Measurements from ENCODE around the gene RFX8. TPM values are rescaled to one million over a fixed set of nuclear protein-coding genes. Genes with fewer than 3 reads are reported as not detected.

Gene RFX8
- total RNA-seq, 4 donors from 2014 or later = 0.52 to 0.84 TPM; not detected in 2

GRCh38 chr2:101476605-101477208, 1.8 kb upstream of the RFX8 start:
- TF ChIP-seq POLR2A (IDR thresholded peaks at IDR 0.05) (no peak), CTCF (IDR thresholded peaks at IDR 0.05) (no peak)
- 88 to 94% methylated on average over 8 of the region's 8 CpGs for WGBS, 2 donors
- intact Hi-C loops (cut with DNase I; ENCODE audit: low total_unique reads) = no loop called here
- no peak overlapping the region for H3K4me3 ChIP-seq (ENCODE audit: low read depth, poor library complexity, severe bottlenecking)
- DNase-seq (ENCODE audit: low spot score in 2 of 2) = no peak

- DNase-seq (ENCODE audit: low spot score in 2 of 2) = peak in 1 of 2 donors; percentile 89
- TF ChIP-seq CTCF (IDR thresholded peaks at IDR 0.05) (no peak), POLR2A (IDR thresholded peaks at IDR 0.05) (no peak)
- intact Hi-C loops (cut with DNase I; ENCODE audit: low total_unique reads) = no loop called here
- H3K4me3 ChIP-seq (ENCODE audit: low read depth, poor library complexity, severe bottlenecking) = peak overlapping the region; percentile 32
- WGBS, 2 donors = 1% methylated on average over 51 to 89 of the region's 92 CpGs
These were observed 806 bp downstream of the RFX8 start for GRCh38 chr2:101473911-101474701.

GRCh38 chr2:101473591-101473910, 1.4 kb downstream of the RFX8 start:
- no peak for TF ChIP-seq POLR2A (IDR thresholded peaks at IDR 0.05)
- TF ChIP-seq CTCF (IDR thresholded peaks at IDR 0.05) = no peak
- intact Hi-C loops (cut with DNase I; ENCODE audit: low total_unique reads) = no loop called here
- DNase-seq (ENCODE audit: low spot score in 2 of 2) = no peak
- WGBS, 2 donors = 20 to 23% methylated on average over 3 of the region's 3 CpGs
- H3K4me3 ChIP-seq (ENCODE audit: low read depth, poor library complexity, severe bottlenecking) = peak overlapping the region; percentile 32

GRCh38 chr2:101469863-101470262, 5.0 kb downstream of the RFX8 start:
- H3K4me3 ChIP-seq (ENCODE audit: low read depth, poor library complexity, severe bottlenecking) = no peak overlapping the region
- DNase-seq (ENCODE audit: low spot score in 2 of 2) = no peak
- WGBS, 2 donors = 82 to 87% methylated on average over 4 of the region's 4 CpGs
- intact Hi-C loops (cut with DNase I; ENCODE audit: low total_unique reads) = no loop called here
- TF ChIP-seq POLR2A (IDR thresholded peaks at IDR 0.05) (no peak), CTCF (IDR thresholded peaks at IDR 0.05) (no peak)

- intact Hi-C loops (cut with DNase I; ENCODE audit: low total_unique reads) = no loop called here
- no peak for DNase-seq (ENCODE audit: low spot score in 2 of 2)
- no peak overlapping the region for H3K4me3 ChIP-seq (ENCODE audit: low read depth, poor library complexity, severe bottlenecking)
- no peak for TF ChIP-seq POLR2A (IDR thresholded peaks at IDR 0.05)
- no peak for TF ChIP-seq CTCF (IDR thresholded peaks at IDR 0.05)
- WGBS, 2 donors = 79 to 90% methylated on average over 4 of the region's 4 CpGs
These were observed 7.6 kb downstream of the RFX8 start for GRCh38 chr2:101467306-101467705.

Measured in lower leg skin (tissue), 4 donors.